B cell (primary cell): Measurements from ENCODE around the gene RNF212B. TPM values are rescaled to one million over a fixed set of nuclear protein-coding genes. Genes with fewer than 3 reads are reported as not detected.
"Not testable (repeated sequence)": the region's sequence is repeated elsewhere in the genome, so short reads cannot be mapped to it uniquely, and the experiment has no call there.

Experiments
- ATAC-seq: fragments of 200-7000 bp; cut with Tn5 transposase; one replicate; pipeline ENCODE4 v1.10.0; 2021; ENCODE audit warnings: low read depth, mild to moderate bottlenecking, moderate number of reproducible peaks, moderate library complexity
- CTCF ChIA-PET: fragments of 350-600 bp; sonication (Branson Sonifier 250); formaldehyde crosslinking; loops from one replicate; lab custom pipeline; 2021; ENCODE audit warnings: antibody characterized with exemption, inconsistent platforms; lab: Charles Lee
- POLR2A ChIA-PET: fragments of 350-600 bp; sonication (Branson Sonifier 250); formaldehyde crosslinking; loops from one replicate; lab custom pipeline; 2021; ENCODE audit warnings: antibody characterized with exemption; lab: Charles Lee
- DNase-seq: peaks from one replicate; pipeline ENCODE4 v3.0.0; 2013
- H2AFZ ChIP-seq: 2 replicates; pipeline ENCODE4 v1.6.1; 2012; ENCODE audit warnings: mild to moderate bottlenecking, low read depth, low read length; ENCODE audit not compliant: insufficient read depth, poor library complexity, severe bottlenecking
- H3K27ac ChIP-seq, 2 donors: 1 replicate in 1 of 2; 2 replicates in 1 of 2; pipeline ENCODE4 v1.5.1; 2012 to 2013; ENCODE audit warnings: low read length in 2 of 2, mild to moderate bottlenecking in 2 of 2, moderate library complexity in 1 of 2
- H3K27me3 ChIP-seq, 4 experiments: fragments of 200-600 bp in 1 of 4; sonication (generic) in 1 of 4; replicated peaks in 1 of 4; 1 replicate in 2 of 4; 2 replicates in 2 of 4; pipeline versions ENCODE4 v1.6.1 to v1.7.0; 2013 to 2016; ENCODE audit warnings: low read length in 3 of 4, mild to moderate bottlenecking in 2 of 4, mixed read lengths in 1 of 4, moderate library complexity in 1 of 4; ENCODE audit not compliant: insufficient read depth in 4 of 4, control insufficient read depth in 3 of 4; ENCODE audit errors: control extremely low read depth in 1 of 4
- H3K36me3 ChIP-seq, 2 experiments: replicated peaks in 1 of 2; 1 replicate in 1 of 2; 2 replicates in 1 of 2; pipeline versions ENCODE4 v1.6.1 to v1.7.1; 2013; ENCODE audit warnings: low read length in 1 of 2; ENCODE audit not compliant: insufficient read depth in 2 of 2, control insufficient read depth in 1 of 2; ENCODE audit errors: control extremely low read depth in 1 of 2, extremely low read depth in 1 of 2
- H3K4me1 ChIP-seq, 2 donors: fragments of 200-600 bp in 1 of 2; sonication (generic) in 1 of 2; 1 replicate in 1 of 2; 2 replicates in 1 of 2; pipeline versions ENCODE4 v1.5.1 to v1.6.1; 2013 to 2017; ENCODE audit warnings: low read length in 2 of 2; ENCODE audit not compliant: control insufficient read depth in 2 of 2, insufficient read depth in 2 of 2
- H3K4me2 ChIP-seq: replicated peaks from 2 replicates; pipeline ENCODE3; 2012; ENCODE audit warnings: mild to moderate bottlenecking, low read depth, low read length; ENCODE audit not compliant: poor library complexity, severe bottlenecking
- H3K4me3 ChIP-seq, 5 experiments: fragments of 200-600 bp in 1 of 5; sonication (generic) in 1 of 5; 1 replicate in 3 of 5; 2 replicates in 2 of 5; pipeline versions ENCODE4 v1.5.1 to v1.7.0; 2011 to 2016; ENCODE audit warnings: low read length in 4 of 5, mild to moderate bottlenecking in 4 of 5, low read depth in 2 of 5, control low read depth in 1 of 5, moderate library complexity in 1 of 5; ENCODE audit not compliant: insufficient read depth in 1 of 5; ENCODE audit errors: control extremely low read depth in 1 of 5, extremely low read depth in 1 of 5
- H3K79me2 ChIP-seq: fragments of 200-600 bp; sonication (generic); one replicate; pipeline ENCODE4 v1.6.0; 2016; ENCODE audit warnings: low read length; ENCODE audit not compliant: control insufficient read depth, insufficient read depth
- H3K9ac ChIP-seq: fragments of 200-600 bp; sonication (generic); 2 replicates; pipeline ENCODE4 v1.6.1; 2017; ENCODE audit warnings: mild to moderate bottlenecking, low read length, moderate library complexity
- H3K9me3 ChIP-seq, 3 donors: one replicate each; pipeline versions ENCODE4 v1.6.1 to v1.7.1; 2013; ENCODE audit warnings: low read length in 2 of 3; ENCODE audit not compliant: control insufficient read depth in 2 of 3, insufficient read depth in 1 of 3; ENCODE audit errors: control extremely low read depth in 1 of 3
- H4K20me1 ChIP-seq: 2 replicates; pipeline ENCODE4 v1.6.0; 2012; ENCODE audit warnings: mild to moderate bottlenecking, low read length; ENCODE audit not compliant: insufficient read depth, control insufficient read depth, poor library complexity, severe bottlenecking
- H3K27ac Mint-ChIP-seq: one replicate; pipeline ENCODE4 v1.8.0; 2021; ENCODE audit warnings: mixed read lengths
- H3K27me3 Mint-ChIP-seq: one replicate; pipeline ENCODE4 v1.8.0; 2021; ENCODE audit warnings: mixed read lengths
- H3K4me1 Mint-ChIP-seq: one replicate; pipeline ENCODE4 v1.8.0; 2021; ENCODE audit warnings: mixed read lengths
- H3K4me3 Mint-ChIP-seq: one replicate; pipeline ENCODE4 v1.8.0; 2021; ENCODE audit warnings: mixed read lengths
- H3K9me3 Mint-ChIP-seq: one replicate; pipeline ENCODE4 v1.8.0; 2022; ENCODE audit warnings: mixed read lengths; ENCODE audit not compliant: insufficient read depth
- EZH2 ChIP-seq: IDR thresholded peaks from 2 replicates; pipeline ENCODE4 v1.6.1; 2012; ENCODE audit warnings: borderline replicate concordance, low read depth, mild to moderate bottlenecking, moderate library complexity, low read length; ENCODE audit not compliant: insufficient read depth, poor library complexity, severe bottlenecking
- WGBS: methylation state at CpG from one replicate; pipeline ENCODE4 v1.1.5; 2013; ENCODE audit warnings: missing lambda C conversion rate; ENCODE audit not compliant: insufficient coverage; 5-methylcytosine and 5-hydroxymethylcytosine counted together
- intact Hi-C: fragments of 100-400 bp; cut with micrococcal nuclease; formaldehyde crosslinking; loops from one replicate; pipeline ENCODE4 v1.10.0; 2022
- polyA plus RNA-seq: library from polyadenylated mRNA; depleted of rRNA; stranded (reverse); fragments of >200 nt; gene quantifications from 2 replicates; pipeline ENCODE4 v1.2.3, GENCODE V29; 2012
- total RNA-seq, 2 donors: library from RNA; stranded (reverse); fragments of 120-200 nt in 1 of 2; gene quantifications; 1 replicate in 1 of 2; 2 replicates in 1 of 2; pipeline versions ENCODE4 v1.2.3 to v1.2.4, GENCODE V29; 2013 to 2022
- TF ChIP-seq, protein P1 (sequence below): fragments of 200-600 bp; IDR thresholded peaks from one replicate; pipeline ENCODE4 v1.8.0; 2022; ENCODE audit warnings: antibody characterized with exemption, mild to moderate bottlenecking

RNF212B gene
- total and polyA plus RNA-seq, 2 donors (not counting 1 experiment from before 2014, with no cell fraction given) = not detected

GRCh38 chr14:23227566-23227965, 10.2 kb upstream of the RNF212B start:
- POLR2A ChIA-PET = no interaction called here
- intact Hi-C loops = no loop called here
- H3K27ac Mint-ChIP-seq = no peak overlapping the region
- no peaks in the 10 kb centered on the region for H3K4me1 ChIP-seq
- no peak overlapping the region for H2AFZ ChIP-seq
- H3K4me3 Mint-ChIP-seq = no peak overlapping the region
- peaks cover 2% of the 10 kb centered on the region for H3K4me1 Mint-ChIP-seq
- no peak overlapping the region for H3K4me2 ChIP-seq
- H3K4me3 ChIP-seq = no peak overlapping the region
- no peaks in the 10 kb centered on the region for H3K27me3 ChIP-seq
- H4K20me1 ChIP-seq = no peaks in the 10 kb centered on the region
- H3K9ac ChIP-seq = no peak overlapping the region
- H3K9me3 Mint-ChIP-seq = peaks cover 8% of the 10 kb centered on the region
- ATAC-seq (no peak), DNase-seq (no peak)
- CTCF ChIA-PET = interaction anchor here (0.7 kb wide), 1 partner anchor 39 kb away, joined by 3 read pairs; no protein-coding TSS in a partner anchor
- H3K79me2 ChIP-seq = no peaks in the 10 kb centered on the region
- H3K36me3 ChIP-seq = no peaks in the 10 kb centered on the region
- WGBS = 86% methylated on average over 1 of the region's 4 CpGs
- H3K27ac ChIP-seq = no peak overlapping the region
- peaks cover 12% of the 10 kb centered on the region for H3K27me3 Mint-ChIP-seq
- peaks cover 0 to 5% (median 0%) of the 10 kb centered on the region in 3 donors for H3K9me3 ChIP-seq
- TF ChIP-seq, protein P1, sequence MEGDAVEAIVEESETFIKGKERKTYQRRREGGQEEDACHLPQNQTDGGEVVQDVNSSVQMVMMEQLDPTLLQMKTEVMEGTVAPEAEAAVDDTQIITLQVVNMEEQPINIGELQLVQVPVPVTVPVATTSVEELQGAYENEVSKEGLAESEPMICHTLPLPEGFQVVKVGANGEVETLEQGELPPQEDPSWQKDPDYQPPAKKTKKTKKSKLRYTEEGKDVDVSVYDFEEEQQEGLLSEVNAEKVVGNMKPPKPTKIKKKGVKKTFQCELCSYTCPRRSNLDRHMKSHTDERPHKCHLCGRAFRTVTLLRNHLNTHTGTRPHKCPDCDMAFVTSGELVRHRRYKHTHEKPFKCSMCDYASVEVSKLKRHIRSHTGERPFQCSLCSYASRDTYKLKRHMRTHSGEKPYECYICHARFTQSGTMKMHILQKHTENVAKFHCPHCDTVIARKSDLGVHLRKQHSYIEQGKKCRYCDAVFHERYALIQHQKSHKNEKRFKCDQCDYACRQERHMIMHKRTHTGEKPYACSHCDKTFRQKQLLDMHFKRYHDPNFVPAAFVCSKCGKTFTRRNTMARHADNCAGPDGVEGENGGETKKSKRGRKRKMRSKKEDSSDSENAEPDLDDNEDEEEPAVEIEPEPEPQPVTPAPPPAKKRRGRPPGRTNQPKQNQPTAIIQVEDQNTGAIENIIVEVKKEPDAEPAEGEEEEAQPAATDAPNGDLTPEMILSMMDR = no peak
- TF ChIP-seq EZH2 = no peak

GRCh38 chr14:23228812-23229211, 8.9 kb upstream of the RNF212B start:
- peaks cover 8% of the 10 kb centered on the region for H3K9me3 Mint-ChIP-seq
- H3K4me3 Mint-ChIP-seq = no peak overlapping the region
- Histone ChIP-seq H2AFZ (no peak overlapping the region), H3K9ac (no peak overlapping the region), H3K79me2 (no peaks in the 10 kb centered on the region), H3K36me3 (no peaks in the 10 kb centered on the region), H3K4me3 (no peak overlapping the region), H3K9me3 (peaks cover 0 to 5% (median 0%) of the 10 kb centered on the region in 3 donors), H3K27me3 (no peaks in the 10 kb centered on the region), H3K4me2 (no peak overlapping the region), H3K27ac (no peak overlapping the region), H4K20me1 (no peaks in the 10 kb centered on the region), H3K4me1 (no peaks in the 10 kb centered on the region)
- DNase-seq = no peak
- POLR2A ChIA-PET = no interaction called here
- CTCF ChIA-PET = interaction anchor here (0.7 kb wide), 1 partner anchor 243 kb away, joined by 4 read pairs; no protein-coding TSS in a partner anchor
- intact Hi-C loops = no loop called here
- no peak for ATAC-seq
- no CpG with 5 or more reads among the region's 1 CpG for WGBS
- H3K27me3 Mint-ChIP-seq = peaks cover 9% of the 10 kb centered on the region
- H3K27ac Mint-ChIP-seq = no peak overlapping the region
- peaks cover 2% of the 10 kb centered on the region for H3K4me1 Mint-ChIP-seq
- no peak for TF ChIP-seq EZH2
- TF ChIP-seq, protein P1 = no peak

GRCh38 chr14:23232241-23232808, 5.4 kb upstream of the RNF212B start:
- H3K27ac ChIP-seq, H3K4me2 ChIP-seq, H3K79me2 ChIP-seq, H3K4me3 ChIP-seq, H3K27me3 ChIP-seq, H3K4me3 Mint-ChIP-seq, DNase-seq, H3K9ac ChIP-seq, H3K36me3 ChIP-seq, H4K20me1 ChIP-seq, H3K9me3 ChIP-seq, H3K27ac Mint-ChIP-seq, H2AFZ ChIP-seq, H3K4me1 ChIP-seq, POLR2A ChIA-PET, intact Hi-C loops, CTCF ChIA-PET, H3K9me3 Mint-ChIP-seq, ATAC-seq, H3K4me1 Mint-ChIP-seq, H3K27me3 Mint-ChIP-seq: not testable (repeated sequence)
- WGBS = 97% methylated on average over 16 of the region's 38 CpGs
